Right lobe of liver (tissue), 6 donors: ENCODE measurements around the gene WDR82. TPM values are rescaled to one million over a fixed set of nuclear protein-coding genes. Genes with fewer than 3 reads are reported as not detected.
A peak's percentile ranks its signal among the peaks of the same experiment; 100 is the strongest.

Experiments used
- ATAC-seq, 4 donors: fragments of 200-7000 bp; cut with Tn5 transposase; one replicate each; pipeline ENCODE4 v1.9.1; 2020; ENCODE audit warnings: mild to moderate bottlenecking in 4 of 4, moderate library complexity in 4 of 4
- DNase-seq, 3 donors: peaks; one replicate each; pipeline ENCODE4 v3.0.0-alpha.2; 2020
- H3K27ac ChIP-seq, 3 donors: fragments of 200-600 bp; one replicate each; pipeline ENCODE4 v1.8.0; 2022
- H3K27me3 ChIP-seq, 2 donors: fragments of 200-600 bp; one replicate each; pipeline ENCODE4 v1.8.0; 2022
- H3K36me3 ChIP-seq, 4 donors: fragments of 200-600 bp; sonication (generic) in 1 of 4; one replicate each; pipeline versions ENCODE4 v1.5.1 to v1.8.0; 2017 to 2022; ENCODE audit warnings: control low read depth in 1 of 4
- H3K4me1 ChIP-seq, 4 donors: fragments of 200-600 bp; sonication (generic) in 1 of 4; one replicate each; pipeline versions ENCODE4 v1.5.1 to v1.8.0; 2017 to 2022; ENCODE audit warnings: control low read depth in 1 of 4
- H3K4me3 ChIP-seq, 3 donors: fragments of 200-600 bp; one replicate each; pipeline ENCODE4 v1.8.0; 2022
- H3K9me3 ChIP-seq, 4 donors: fragments of 200-600 bp; sonication (generic) in 1 of 4; one replicate each; pipeline versions ENCODE4 v1.5.1 to v1.8.0; 2017 to 2022; ENCODE audit warnings: control low read depth in 1 of 4
- CTCF ChIP-seq, 4 donors: fragments of 200-600 bp in 3 of 4; fragments of 450-650 bp in 1 of 4; IDR thresholded peaks; one replicate each; pipeline versions ENCODE4 v1.5.1 to v1.8.0; 2016 to 2022; ENCODE audit warnings: antibody characterized with exemption in 4 of 4, mild to moderate bottlenecking in 2 of 4
- POLR2A ChIP-seq: fragments of 450-650 bp; IDR thresholded peaks from one replicate; pipeline ENCODE4 v1.6.1; 2017; ENCODE audit warnings: antibody characterized with exemption, mild to moderate bottlenecking
- WGBS: methylation state at CpG from one replicate; pipeline ENCODE4 v1.1.6; 2018; ENCODE audit warnings: low coverage, low lambda C conversion rate; ENCODE audit not compliant: insufficient coverage; ENCODE audit errors: missing lambda C conversion rate; 5-methylcytosine and 5-hydroxymethylcytosine counted together
- intact Hi-C, 2 donors: fragments of 100-400 bp; cut with DNase I; formaldehyde crosslinking; loops; one replicate each; pipeline versions ENCODE4 v1.11.2 to v1.14.1; 2022
- total RNA-seq, 6 experiments: library from RNA; depleted of rRNA in 2 of 6; stranded (reverse); fragments of >200 nt in 2 of 6; fragmentation: NEBNext Ultra II Directional in 3 of 6; extraction: Animal tissue kit (Norgen Biotek cat#: 25700) in 3 of 6; gene quantifications; one replicate each; pipeline versions ENCODE4 v1.1.0 to v1.2.4, GENCODE V29; 2016 to 2023
- donor health status: DM: no; HTN: yes; CAD: no.
- donor health status: DM: no; HTN: no; CAD: no.
- donor health status: DM: no; HTN: no; CAD: no.
- donor health status: DM: no; HTN: yes; CAD: no.
- donor health status: DM: no; HTN: yes; CAD: no.

WDR82 gene
- total RNA-seq, 6 experiments from 2014 or later = 14.1 to 25.2 (median 20.7) TPM

- intact Hi-C loops = loop anchor here in 1 of 2 donors (5.0 kb wide), 1 partner anchor 38 kb away; the partner anchor contains the start of gene WDR82
These were observed 39.4 kb downstream of the WDR82 start, which contains the start of gene TWF2 for GRCh38 chr3:52238761-52239701. Gene TWF2, minus strand, starts transcription at chr3:52239158. Its CDS starts 142 bp downstream, at chr3:52239016.

DNA sequence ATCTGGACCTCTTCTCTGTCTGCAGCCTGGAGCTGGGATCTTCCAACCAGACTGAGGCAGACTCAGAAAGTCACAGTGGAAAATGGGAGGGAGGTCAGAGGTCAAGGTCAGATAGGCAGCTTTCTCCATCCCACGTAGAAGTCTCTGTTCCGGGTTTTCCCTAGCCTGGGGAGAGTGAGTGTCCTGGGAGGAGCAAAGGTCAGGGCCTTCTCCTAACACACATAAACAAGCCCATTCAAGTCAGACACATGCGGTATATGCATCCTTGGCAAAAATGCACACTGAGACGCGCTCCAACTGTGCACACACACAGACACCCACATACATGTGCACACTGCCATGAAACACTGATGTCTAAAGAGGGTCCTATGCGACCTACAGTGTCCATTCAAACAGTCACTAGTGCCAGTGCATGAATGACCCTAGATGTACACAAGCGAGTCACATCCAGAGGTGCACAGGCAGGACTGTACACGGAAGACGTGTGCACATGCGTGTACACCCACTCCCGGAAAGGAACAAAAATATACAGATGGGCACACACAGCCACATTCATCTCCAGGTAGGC is 40.2 kb downstream of the WDR82 start:
- DNase-seq (peak in 1 of 3 donors; percentile 32), ATAC-seq (peak; percentile 38 to 46 (median 42))
- Histone ChIP-seq H3K4me3 (peak overlapping the region; percentile 82 to 94 (median 89)), H3K9me3 (no peaks in the 10 kb centered on the region), H3K27me3 (no peaks in the 10 kb centered on the region), H3K36me3 (no peaks in the 10 kb centered on the region), H3K4me1 (peaks cover 0 to 49% (median 24%) of the 10 kb centered on the region in 4 donors), H3K27ac (peak overlapping the region; percentile 78 to 94 (median 83))
- WGBS = 1% methylated on average over 9 of the region's 11 CpGs
- TF ChIP-seq CTCF (IDR thresholded peaks at IDR 0.05) (no peak), POLR2A (no peak)
- intact Hi-C loops = loop anchor here in 1 of 2 donors (5.0 kb wide), 1 partner anchor 39 kb away; the partner anchor contains the start of gene WDR82

More at GRCh38 chr3:52238761-52239701, 39.4 kb downstream of the WDR82 start, which contains the start of gene TWF2:
- Histone ChIP-seq H3K9me3 (no peaks in the 10 kb centered on the region), H3K27ac (peak within 1 kb of the TSS; percentile 78 to 94 (median 83)), H3K27me3 (no peaks in the 10 kb centered on the region), H3K4me3 (peak within 1 kb of the TSS; percentile 82 to 94 (median 89)), H3K4me1 (peaks cover 0 to 41% (median 20%) of the 10 kb centered on the region in 4 donors), H3K36me3 (no peaks in the 10 kb centered on the region)
- DNase-seq (peak; percentile 77 to 85 (median 85)), ATAC-seq (peak; percentile 68 to 85 (median 78))
- WGBS = 0% methylated on average over 20 of the region's 92 CpGs
- TF ChIP-seq CTCF (IDR thresholded peaks at IDR 0.05) (peak; percentile 25 to 34 (median 30)), POLR2A (peak; percentile 54)

DNA sequence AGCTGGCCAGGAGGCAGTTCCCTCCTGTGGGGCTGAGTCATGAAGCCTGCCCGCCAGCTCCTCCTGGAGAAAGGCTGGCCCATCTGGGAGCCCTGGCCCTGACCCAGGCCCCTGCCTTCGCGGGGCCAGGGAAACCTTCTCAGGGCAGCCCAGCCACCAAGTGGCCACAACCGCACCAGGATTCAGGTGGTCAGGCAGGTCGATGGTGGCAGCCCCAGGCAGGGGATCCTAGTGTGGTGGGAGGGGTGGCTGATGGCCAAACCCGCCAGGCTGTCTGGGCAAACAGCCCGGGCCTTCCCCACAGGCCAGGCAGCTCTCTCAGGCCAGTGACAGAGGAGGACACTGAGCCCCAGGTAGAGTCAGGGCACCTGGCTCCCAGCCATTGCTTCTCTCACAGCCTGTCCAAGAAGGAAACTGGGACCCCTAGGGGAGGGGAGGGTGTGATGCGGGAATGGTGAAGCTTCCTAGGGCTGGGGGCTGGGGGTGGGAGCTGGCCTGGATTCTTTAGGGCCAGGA is 40.7 kb downstream of the WDR82 start:
- ATAC-seq = peak; percentile 37 to 62 (median 52)
- Histone ChIP-seq H3K4me1 (peaks cover 0 to 55% (median 28%) of the 10 kb centered on the region in 4 donors), H3K4me3 (peak overlapping the region; percentile 82 to 94 (median 89)), H3K9me3 (no peaks in the 10 kb centered on the region), H3K36me3 (no peaks in the 10 kb centered on the region), H3K27me3 (no peaks in the 10 kb centered on the region), H3K27ac (peak overlapping the region; percentile 78 to 94 (median 83))
- 0% methylated on average over 4 of the region's 8 CpGs for WGBS
- intact Hi-C loops = loop anchor here in 1 of 2 donors (5.0 kb wide), 1 partner anchor 40 kb away; the partner anchor contains the start of gene WDR82
- TF ChIP-seq POLR2A (no peak), CTCF (IDR thresholded peaks at IDR 0.05) (no peak)
- peak; percentile 81 to 84 (median 82) for DNase-seq

DNA sequence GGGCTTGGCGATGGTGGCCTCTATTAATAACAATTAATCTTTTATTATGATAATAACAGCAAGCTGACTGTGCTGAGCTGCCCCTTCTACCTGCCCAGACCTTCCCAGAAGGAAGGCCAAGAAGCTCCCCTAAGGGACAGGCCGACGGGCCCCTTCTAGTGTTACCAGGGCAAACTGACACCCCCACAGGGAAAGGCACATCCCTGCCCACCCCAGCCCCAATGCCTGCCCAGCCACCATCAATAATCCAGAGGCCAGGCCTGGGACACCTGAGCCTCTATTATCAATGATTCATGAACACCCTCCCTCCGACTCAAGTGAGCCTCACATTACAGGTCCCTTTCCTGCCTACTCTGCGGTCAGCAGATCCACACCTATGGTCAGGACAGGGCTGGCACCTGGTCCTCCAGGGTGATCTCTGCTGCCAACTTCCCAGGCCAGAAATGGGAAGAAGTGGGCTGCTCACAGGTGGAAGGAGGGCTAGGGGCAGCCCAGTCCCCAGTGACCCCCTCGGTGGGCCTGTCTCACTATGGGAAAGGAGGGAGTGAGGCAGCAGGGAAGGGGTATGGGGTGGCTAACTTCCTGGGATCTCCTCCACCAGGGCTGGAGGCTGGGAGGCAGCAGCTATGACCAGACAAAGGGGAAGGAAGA is 41.3 kb downstream of the WDR82 start:
- H3K4me3 ChIP-seq = peak overlapping the region in 1 of 3 donors; percentile 89
- H3K4me1 ChIP-seq = peaks cover 0 to 60% (median 30%) of the 10 kb centered on the region in 4 donors
- TF ChIP-seq POLR2A = no peak
- TF ChIP-seq CTCF (IDR thresholded peaks at IDR 0.05) = no peak
- H3K9me3 ChIP-seq = no peaks in the 10 kb centered on the region
- ATAC-seq (no peak), DNase-seq (no peak)
- intact Hi-C loops = loop anchor here in 1 of 2 donors (5.0 kb wide), 1 partner anchor 40 kb away; the partner anchor contains the start of gene WDR82
- H3K36me3 ChIP-seq = no peaks in the 10 kb centered on the region
- peak overlapping the region; percentile 78 to 94 (median 83) for H3K27ac ChIP-seq
- H3K27me3 ChIP-seq = no peaks in the 10 kb centered on the region
- WGBS = 78% methylated on average over 1 of the region's 6 CpGs
